ENCODE data around the gene GRHPR. TPM values are rescaled to one million over a fixed set of nuclear protein-coding genes. Genes with fewer than 3 reads are reported as not detected.
"Not testable (repeated sequence)": the region's sequence is repeated elsewhere in the genome, so short reads cannot be mapped to it uniquely, and the experiment has no call there.

GRHPR gene
- total RNA-seq, 1 donor from 2014 or later: 104 TPM

GRCh38 chr9:37424686-37425297 lies 2.3 kb downstream of the GRHPR start:
- Histone ChIP-seq H3K4me1 (peaks cover 38% of the 10 kb centered on the region), H3K27ac (replicated peaks) (no peak overlapping the region), H3K4me3 (peak overlapping the region; percentile 98), H3K9me3 (replicated peaks) (no peaks in the 10 kb centered on the region), H3K36me3 (peaks cover 39% of the 10 kb centered on the region), H3K27me3 (ENCODE audit: low read depth) (no peaks in the 10 kb centered on the region)
- intact Hi-C loops (cut with micrococcal nuclease): no loop called here
- no peak for TF ChIP-seq CTCF (IDR thresholded peaks at IDR 0.05; ENCODE audit: borderline replicate concordance)
- no peak for DNase-seq

- H3K27me3 ChIP-seq (ENCODE audit: low read depth): no peaks in the 10 kb centered on the region
- no peak for TF ChIP-seq CTCF (IDR thresholded peaks at IDR 0.05; ENCODE audit: borderline replicate concordance)
- H3K4me1 ChIP-seq: peaks cover 38% of the 10 kb centered on the region
- no peaks in the 10 kb centered on the region for H3K9me3 ChIP-seq (replicated peaks)
- no peak for DNase-seq
- intact Hi-C loops (cut with micrococcal nuclease): no loop called here
- H3K27ac ChIP-seq (replicated peaks): no peak overlapping the region
- H3K36me3 ChIP-seq: peaks cover 39% of the 10 kb centered on the region
- no peak overlapping the region for H3K4me3 ChIP-seq
These were observed 2.8 kb downstream of the GRHPR start for GRCh38 chr9:37425298-37425752.

- H3K9me3 ChIP-seq (replicated peaks); H3K27ac ChIP-seq (replicated peaks); DNase-seq; H3K4me3 ChIP-seq; intact Hi-C loops (cut with micrococcal nuclease); H3K27me3 ChIP-seq (ENCODE audit: low read depth): not testable (repeated sequence)
- Histone ChIP-seq H3K36me3 (peaks cover 43% of the 10 kb centered on the region), H3K4me1 (peaks cover 38% of the 10 kb centered on the region)
These were observed 3.9 kb downstream of the GRHPR start for GRCh38 chr9:37426431-37426830.

- no peak for DNase-seq
- Histone ChIP-seq H3K36me3 (peaks cover 44% of the 10 kb centered on the region), H3K27me3 (ENCODE audit: low read depth) (no peaks in the 10 kb centered on the region), H3K4me1 (peaks cover 36% of the 10 kb centered on the region), H3K27ac (replicated peaks) (no peak overlapping the region), H3K4me3 (no peak overlapping the region), H3K9me3 (replicated peaks) (no peaks in the 10 kb centered on the region)
- intact Hi-C loops (cut with micrococcal nuclease): no loop called here
- no peak for TF ChIP-seq CTCF (IDR thresholded peaks at IDR 0.05; ENCODE audit: borderline replicate concordance)
These were observed 4.3 kb downstream of the GRHPR start for GRCh38 chr9:37426846-37427245.

- DNase-seq: no peak
- no peak for TF ChIP-seq CTCF (IDR thresholded peaks at IDR 0.05; ENCODE audit: borderline replicate concordance)
- intact Hi-C loops (cut with micrococcal nuclease): no loop called here
- H3K4me1 ChIP-seq: peaks cover 33% of the 10 kb centered on the region
- no peak overlapping the region for H3K4me3 ChIP-seq
- H3K9me3 ChIP-seq (replicated peaks): no peaks in the 10 kb centered on the region
- H3K27ac ChIP-seq (replicated peaks): no peak overlapping the region
- H3K27me3 ChIP-seq (ENCODE audit: low read depth): no peaks in the 10 kb centered on the region
- peaks cover 52% of the 10 kb centered on the region for H3K36me3 ChIP-seq
These were observed 5.8 kb downstream of the GRHPR start for GRCh38 chr9:37428345-37428744.

- no peak for DNase-seq
- Histone ChIP-seq H3K27me3 (ENCODE audit: low read depth) (no peaks in the 10 kb centered on the region), H3K27ac (replicated peaks) (no peak overlapping the region), H3K9me3 (replicated peaks) (no peaks in the 10 kb centered on the region), H3K4me3 (no peak overlapping the region), H3K36me3 (peaks cover 65% of the 10 kb centered on the region), H3K4me1 (peaks cover 33% of the 10 kb centered on the region)
- intact Hi-C loops (cut with micrococcal nuclease): loop anchor here (10.0 kb wide), 1 partner anchor 65 kb away; no protein-coding TSS in a partner anchor
- TF ChIP-seq CTCF (IDR thresholded peaks at IDR 0.05; ENCODE audit: borderline replicate concordance): no peak
These were observed 7.2 kb downstream of the GRHPR start for GRCh38 chr9:37429441-37430285.
